Activated CD8-positive, alpha-beta memory T cell treated with anti-CD3 and anti-CD28 coated beads, Interleukin-2, amount 10 ng/mL, durations not matched to agents 7 days and 5 days (primary cell): Measurements from ENCODE around the gene L3MBTL2. TPM values are rescaled to one million over a fixed set of nuclear protein-coding genes. Genes with fewer than 3 reads are reported as not detected.

ENCODE experiments used
- ATAC-seq: fragments of 150-1000 bp; cut with Tn5 transposase; one replicate; pipeline ENCODE4 v1.10.0; 2021; ENCODE audit warnings: moderate library complexity
- CTCF ChIA-PET: fragments of 350-600 bp; sonication (Branson Sonifier 250); formaldehyde crosslinking; loops from one replicate; lab custom pipeline; 2021; ENCODE audit warnings: antibody characterized with exemption; lab: Charles Lee
- DNase-seq: peaks from one replicate; pipeline ENCODE4 v3.0.0-alpha.2; 2020
- H3K27ac Mint-ChIP-seq: one replicate; pipeline ENCODE4 v1.8.0; 2021; ENCODE audit warnings: mild to moderate bottlenecking, mixed read lengths
- H3K27me3 Mint-ChIP-seq: one replicate; pipeline ENCODE4 v1.8.0; 2021; ENCODE audit warnings: mixed read lengths
- H3K36me3 Mint-ChIP-seq: one replicate; pipeline ENCODE4 v1.8.0; 2021; ENCODE audit warnings: mild to moderate bottlenecking, mixed read lengths
- H3K4me1 Mint-ChIP-seq: one replicate; pipeline ENCODE4 v1.8.0; 2021; ENCODE audit warnings: mixed read lengths
- H3K4me3 Mint-ChIP-seq: one replicate; pipeline ENCODE4 v1.8.0; 2021; ENCODE audit warnings: mild to moderate bottlenecking, moderate library complexity, mixed read lengths
- H3K9me3 Mint-ChIP-seq: one replicate; pipeline ENCODE4 v1.8.0; 2022; ENCODE audit warnings: low read depth, mixed read lengths
- total RNA-seq, 2 experiments: library from RNA; stranded (reverse); gene quantifications; one replicate each; pipeline ENCODE4 v1.2.3, GENCODE V29; 2021

Gene L3MBTL2
- total RNA-seq, 2 experiments from 2014 or later = 36.6 to 43.4 TPM

DNA sequence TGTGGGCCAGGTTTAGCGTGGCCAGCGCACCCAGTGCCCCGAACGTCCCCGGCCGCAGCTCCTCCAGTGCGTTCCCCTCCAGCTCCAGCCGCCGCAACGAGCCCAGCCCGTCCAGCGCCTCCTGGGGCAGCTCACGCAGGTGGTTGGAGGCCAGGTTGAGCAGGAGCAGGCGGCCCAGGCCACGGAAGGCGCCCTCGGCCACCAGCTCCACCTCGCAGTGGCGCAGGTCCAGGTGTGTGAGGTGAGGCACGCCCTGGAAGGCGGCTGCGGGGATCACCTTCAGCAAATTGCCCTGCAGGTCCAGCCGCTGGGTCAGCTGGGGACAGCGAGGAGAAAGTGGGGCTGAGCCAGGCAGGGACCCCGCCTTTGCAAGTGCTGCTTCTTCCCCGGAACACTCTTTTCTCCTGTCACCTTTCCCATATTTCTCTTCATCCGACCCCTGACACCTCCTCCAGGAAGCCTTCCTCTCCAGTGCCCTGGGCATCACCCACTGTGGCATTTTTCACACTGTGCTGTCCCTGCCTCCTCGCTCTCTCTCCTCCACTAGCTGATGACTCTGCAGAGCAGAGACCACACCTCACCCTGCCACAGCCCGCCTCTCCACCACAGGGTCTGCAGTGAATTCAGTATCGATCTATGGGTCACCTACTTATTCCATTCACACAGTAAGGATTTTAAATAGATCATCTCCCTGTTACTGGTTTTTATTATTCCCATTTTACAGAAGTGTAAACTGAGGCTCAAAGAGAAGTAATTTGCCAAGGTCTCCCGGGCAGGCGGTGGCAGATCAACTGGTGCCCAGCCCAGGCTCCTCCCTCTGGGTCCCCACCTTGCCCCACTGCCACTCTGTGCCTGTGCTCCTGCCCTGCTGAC, 33.7 kb downstream of the L3MBTL2 start:
- Mint-ChIP-seq H3K27ac (no peak overlapping the region), H3K9me3 (no peaks in the 10 kb centered on the region), H3K36me3 (peaks cover 3% of the 10 kb centered on the region), H3K27me3 (peaks cover 3% of the 10 kb centered on the region), H3K4me1 (peaks cover 8% of the 10 kb centered on the region), H3K4me3 (peak overlapping the region; percentile 34)
- ATAC-seq = no peak
- CTCF ChIA-PET = interaction anchor here (1.0 to 7.1 kb wide), 17 partner anchors 8 to 428 kb away, joined by 3 to 137 read pairs (median 6); partner anchors contain the start of genes RBX1, ST13, XPNPEP3 and ZC3H7B
- no peak for DNase-seq

DNA sequence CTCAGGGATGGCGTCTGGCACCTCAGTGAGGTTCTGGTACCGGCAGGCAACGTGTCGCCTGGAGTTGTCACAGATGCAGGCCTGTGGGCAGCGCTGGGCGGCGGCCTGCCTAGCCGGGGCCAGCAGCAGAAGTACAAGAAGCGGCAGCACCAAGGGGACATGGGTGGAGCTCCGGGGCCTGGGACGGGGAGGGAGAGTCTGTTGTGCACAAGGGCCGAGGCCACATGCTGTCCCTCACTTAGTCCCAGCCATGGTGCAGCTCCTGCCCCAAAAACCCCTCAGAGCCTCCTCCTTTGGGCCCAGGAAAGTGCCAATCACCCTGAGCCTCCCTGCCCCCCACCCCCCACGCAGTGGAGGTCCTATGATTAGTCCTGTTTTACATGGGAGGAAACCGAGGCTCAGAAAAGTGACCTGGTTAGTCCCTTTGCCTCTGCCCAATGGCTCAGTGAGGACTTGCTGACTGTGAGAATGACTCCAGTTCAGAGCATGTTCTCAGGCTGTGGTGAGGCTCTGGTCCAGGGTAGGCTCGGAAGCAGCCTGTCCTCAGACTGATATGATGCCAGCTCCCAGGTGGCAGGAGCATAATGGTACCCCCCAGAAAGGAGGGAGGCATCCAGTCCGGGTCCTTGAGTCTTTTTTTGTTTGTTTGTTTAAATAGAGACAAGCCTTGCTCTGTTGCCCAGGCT, 34.5 kb downstream of the L3MBTL2 start:
- H3K36me3 Mint-ChIP-seq = peaks cover 3% of the 10 kb centered on the region
- H3K9me3 Mint-ChIP-seq = no peaks in the 10 kb centered on the region
- peaks cover 8% of the 10 kb centered on the region for H3K4me1 Mint-ChIP-seq
- DNase-seq (no peak), ATAC-seq (no peak)
- CTCF ChIA-PET = interaction anchor here (7.1 kb wide), 1 partner anchor 318 kb away, joined by 137 read pairs; no protein-coding TSS in a partner anchor
- H3K4me3 Mint-ChIP-seq = no peak overlapping the region
- H3K27me3 Mint-ChIP-seq = peaks cover 3% of the 10 kb centered on the region
- no peak overlapping the region for H3K27ac Mint-ChIP-seq

DNA sequence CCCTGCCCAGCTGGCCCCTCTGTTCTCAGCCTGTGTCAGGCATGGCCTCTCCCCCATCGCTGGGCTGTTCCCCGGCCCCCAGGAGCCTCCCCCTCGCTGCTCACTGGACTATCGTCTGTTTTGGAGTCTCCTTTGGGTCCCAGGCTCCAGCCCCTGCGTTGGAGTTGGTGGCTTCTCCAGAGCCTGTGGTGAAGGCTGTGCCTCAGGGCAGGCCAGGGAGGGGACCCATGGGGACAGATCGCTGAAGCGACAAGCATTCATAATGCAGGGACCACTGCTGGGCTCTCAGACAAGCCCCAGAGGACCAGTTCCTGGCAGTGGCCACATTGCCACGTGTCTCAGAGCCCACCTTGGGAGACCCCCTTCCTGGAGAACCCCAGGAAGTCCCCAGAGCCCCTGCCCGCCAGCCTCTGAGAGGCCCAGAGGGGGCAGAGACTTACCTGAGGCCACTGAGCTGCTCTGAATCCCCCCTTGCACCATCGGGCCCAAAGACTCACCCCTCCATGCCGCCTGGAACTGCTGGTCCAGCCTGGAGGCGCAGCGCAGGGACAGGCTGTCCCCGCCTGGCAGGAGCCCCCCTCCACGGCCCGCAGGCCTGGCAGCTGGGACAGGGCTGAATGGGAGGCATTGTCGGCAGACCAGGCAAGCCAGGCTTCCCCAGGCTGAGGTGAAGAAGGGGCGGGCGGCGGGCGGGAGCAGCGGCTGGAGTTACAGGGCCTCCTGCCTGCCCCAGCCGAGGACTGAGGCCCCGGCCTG, 35.4 kb downstream of the L3MBTL2 start, which contains the start of gene CHADL:
Gene CHADL (minus strand): TSS at position 555 of the 756 bp plus-strand sequence. CDS start 50 bp downstream, at position 505.
- CTCF ChIA-PET = interaction anchor here (7.1 kb wide), 1 partner anchor 319 kb away, joined by 137 read pairs; no protein-coding TSS in a partner anchor
- H3K27ac Mint-ChIP-seq = no peak within 1 kb of the TSS

DNA sequence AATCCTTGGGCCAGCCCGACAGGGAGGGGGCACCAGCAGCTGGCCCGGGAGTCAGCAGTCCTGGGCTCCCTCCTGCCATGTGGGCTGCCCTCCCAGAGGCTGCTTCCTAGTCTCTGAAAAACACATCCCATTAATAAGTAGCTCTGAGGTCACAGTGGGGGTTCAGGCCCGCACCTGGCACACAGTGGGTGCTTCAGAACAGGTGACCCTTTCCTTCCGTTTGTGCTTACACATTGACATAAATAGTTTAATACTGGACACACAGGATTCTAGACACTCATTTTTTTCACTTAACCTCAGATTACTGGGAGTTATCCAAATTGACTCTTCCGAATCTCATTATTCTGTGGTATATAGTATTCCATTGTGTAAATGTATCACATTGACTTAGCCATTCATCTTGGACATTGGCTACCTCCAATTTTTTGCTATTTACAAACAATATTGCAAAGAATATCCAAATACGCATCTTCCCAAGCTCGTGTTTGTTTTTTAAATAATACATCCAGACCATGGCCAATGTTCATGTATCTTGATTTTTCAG, 36.1 kb downstream of the L3MBTL2 start:
- no peak for ATAC-seq

More for the DNA sequence above, 35.4 kb downstream of the L3MBTL2 start, which contains the start of gene CHADL:
- Mint-ChIP-seq H3K9me3 (no peaks in the 10 kb centered on the region), H3K4me1 (peaks cover 8% of the 10 kb centered on the region), H3K4me3 (no peak within 1 kb of the TSS), H3K27me3 (peaks cover 3% of the 10 kb centered on the region), H3K36me3 (peaks cover 3% of the 10 kb centered on the region)
- ATAC-seq (no peak), DNase-seq (no peak)

DNA sequence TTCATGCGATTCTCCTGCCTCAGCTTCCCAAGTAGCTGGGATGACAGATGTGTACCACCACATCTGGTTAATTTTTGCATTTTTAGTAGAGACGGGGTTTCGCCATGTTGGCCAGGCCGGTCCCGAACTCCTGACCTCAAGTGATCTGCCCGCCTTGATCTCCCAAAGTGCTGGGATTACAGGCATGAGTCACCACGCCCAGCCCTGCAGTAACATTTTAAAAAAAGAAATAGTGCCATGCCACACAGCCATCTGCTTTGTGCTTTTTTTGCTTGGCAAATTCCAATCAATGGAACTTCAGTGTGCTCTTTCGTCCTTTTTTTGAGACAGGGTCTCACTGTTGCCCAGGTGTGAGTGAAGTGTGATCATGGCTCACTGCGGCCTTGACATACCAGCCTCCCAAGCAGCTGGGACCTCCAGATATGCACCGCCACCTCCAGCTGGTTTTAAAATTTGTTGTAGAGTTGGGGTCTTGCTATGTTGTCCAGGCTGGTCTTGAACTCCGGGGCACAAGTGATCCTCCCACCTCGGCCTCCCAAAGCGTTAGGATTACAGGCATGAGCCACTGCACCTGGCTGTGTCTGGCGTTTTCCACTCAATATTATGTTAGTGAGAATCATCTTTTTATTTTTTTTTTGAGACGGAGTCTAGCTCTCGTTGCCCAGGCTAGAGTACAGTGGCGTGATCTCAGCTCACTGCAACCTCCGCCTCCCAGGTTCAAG, 37.4 kb downstream of the L3MBTL2 start:
- H3K4me1 Mint-ChIP-seq = peaks cover 3% of the 10 kb centered on the region
- DNase-seq = no peak
- ATAC-seq = no peak
- H3K9me3 Mint-ChIP-seq = no peaks in the 10 kb centered on the region
- no peak overlapping the region for H3K4me3 Mint-ChIP-seq
- CTCF ChIA-PET = interaction anchor here (1.4 kb wide), 1 partner anchor 11 kb away, joined by 3 read pairs; no protein-coding TSS in a partner anchor
- no peak overlapping the region for H3K27ac Mint-ChIP-seq
- peaks cover 8% of the 10 kb centered on the region for H3K36me3 Mint-ChIP-seq
- peaks cover 3% of the 10 kb centered on the region for H3K27me3 Mint-ChIP-seq

More for the DNA sequence above, 36.1 kb downstream of the L3MBTL2 start:
- H3K27ac Mint-ChIP-seq = no peak overlapping the region
- no peak for DNase-seq
- H3K9me3 Mint-ChIP-seq = no peaks in the 10 kb centered on the region
- CTCF ChIA-PET = interaction anchor here (7.1 kb wide), 1 partner anchor 319 kb away, joined by 137 read pairs; no protein-coding TSS in a partner anchor
- peaks cover 3% of the 10 kb centered on the region for H3K27me3 Mint-ChIP-seq
- H3K4me3 Mint-ChIP-seq = no peak overlapping the region
- peaks cover 3% of the 10 kb centered on the region for H3K36me3 Mint-ChIP-seq
- H3K4me1 Mint-ChIP-seq = peaks cover 8% of the 10 kb centered on the region

DNA sequence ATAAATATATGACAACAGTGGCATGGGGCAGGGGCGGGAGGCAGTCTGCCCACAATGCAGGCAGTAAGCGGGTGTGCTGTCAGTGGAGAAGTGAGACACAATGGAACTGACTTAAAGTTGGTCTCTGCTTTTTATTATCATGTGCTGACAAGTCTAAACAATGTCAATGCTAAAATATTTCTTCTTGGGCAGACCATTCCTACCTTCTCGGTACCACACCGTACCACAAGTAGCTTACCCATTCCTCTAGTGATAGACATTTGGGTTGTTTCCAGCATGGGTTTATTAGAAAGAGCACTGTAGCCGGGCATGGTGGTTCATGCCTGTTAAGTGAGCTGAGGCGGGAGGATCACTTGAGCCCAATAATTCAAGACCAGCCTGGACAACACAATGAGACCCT, 38.2 kb downstream of the L3MBTL2 start:
- peak overlapping the region; percentile 5 for H3K27ac Mint-ChIP-seq
- no peak overlapping the region for H3K4me3 Mint-ChIP-seq
- H3K27me3 Mint-ChIP-seq = peaks cover 3% of the 10 kb centered on the region
- no peaks in the 10 kb centered on the region for H3K9me3 Mint-ChIP-seq
- CTCF ChIA-PET = interaction anchor here (0.6 to 1.4 kb wide), 2 partner anchors 10 to 121 kb away, joined by 3 to 4 read pairs; no protein-coding TSS in a partner anchor
- DNase-seq = no peak
- no peak for ATAC-seq
- H3K4me1 Mint-ChIP-seq = peaks cover 3% of the 10 kb centered on the region
- peaks cover 12% of the 10 kb centered on the region for H3K36me3 Mint-ChIP-seq

DNA sequence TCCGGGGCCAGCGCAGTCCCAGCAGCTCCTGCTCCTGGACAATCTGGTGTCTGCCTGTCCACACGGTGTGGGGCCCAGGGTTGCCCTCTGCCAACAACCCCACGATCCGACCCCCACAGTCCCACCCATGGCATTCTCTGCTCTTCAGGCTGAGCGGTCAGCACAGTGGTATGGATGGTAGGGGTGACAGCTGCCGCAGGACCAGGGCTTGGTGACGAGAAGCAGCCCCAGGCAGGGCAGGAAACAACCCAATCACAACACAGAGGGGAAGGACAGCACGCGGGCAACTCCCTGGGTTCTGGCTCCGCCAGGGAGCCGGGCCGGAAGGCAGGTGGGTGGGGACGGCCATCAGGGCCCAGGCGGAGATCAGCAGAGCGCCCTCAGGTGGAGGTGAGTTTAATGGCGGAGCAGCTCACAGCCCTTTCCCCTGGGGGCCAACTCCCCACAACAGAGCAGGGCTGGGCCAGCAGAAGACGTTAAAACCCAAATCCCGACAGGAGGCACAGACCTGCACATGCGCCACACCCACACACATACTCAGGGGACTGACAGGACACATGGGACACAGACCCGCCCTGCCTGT, 40.9 kb downstream of the L3MBTL2 start:
- CTCF ChIA-PET = interaction anchor here (0.9 kb wide), 2 partner anchors 8 to 40 kb away, joined by 3 to 4 read pairs; partner anchors contain the start of gene RANGAP1
- H3K4me1 Mint-ChIP-seq = no peaks in the 10 kb centered on the region
- no peak overlapping the region for H3K4me3 Mint-ChIP-seq
- H3K27me3 Mint-ChIP-seq = no peaks in the 10 kb centered on the region
- no peak for DNase-seq
- peaks cover 23% of the 10 kb centered on the region for H3K36me3 Mint-ChIP-seq
- no peak for ATAC-seq
- H3K27ac Mint-ChIP-seq = no peak overlapping the region
- no peaks in the 10 kb centered on the region for H3K9me3 Mint-ChIP-seq

DNA sequence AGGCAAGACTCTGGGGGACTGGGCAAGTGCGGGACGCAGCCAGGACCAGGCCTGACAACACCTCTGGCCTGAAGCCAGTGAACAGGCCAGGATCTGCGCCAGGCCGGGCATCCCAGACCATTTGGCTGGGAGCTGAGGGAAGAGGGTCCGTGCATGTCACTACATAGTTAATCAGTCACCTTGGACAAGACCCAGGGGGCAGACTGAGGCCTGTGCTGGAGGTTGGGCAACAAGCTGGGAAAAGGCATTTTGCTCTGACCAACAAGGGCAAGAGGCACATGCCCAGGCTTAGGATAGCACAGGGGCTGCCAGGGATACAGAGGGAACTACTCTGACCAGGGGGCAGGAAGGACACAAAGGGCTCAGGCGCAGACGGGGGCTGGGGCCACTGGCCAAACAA, 42.6 kb downstream of the L3MBTL2 start:
- no peak for DNase-seq
- Mint-ChIP-seq H3K36me3 (peaks cover 32% of the 10 kb centered on the region), H3K4me3 (no peak overlapping the region), H3K27ac (peak overlapping the region; percentile 43), H3K9me3 (no peaks in the 10 kb centered on the region), H3K27me3 (no peaks in the 10 kb centered on the region), H3K4me1 (no peaks in the 10 kb centered on the region)
- ATAC-seq = no peak
- CTCF ChIA-PET = interaction anchor here (1.1 kb wide), 1 partner anchor 10 kb away, joined by 4 read pairs; no protein-coding TSS in a partner anchor

DNA sequence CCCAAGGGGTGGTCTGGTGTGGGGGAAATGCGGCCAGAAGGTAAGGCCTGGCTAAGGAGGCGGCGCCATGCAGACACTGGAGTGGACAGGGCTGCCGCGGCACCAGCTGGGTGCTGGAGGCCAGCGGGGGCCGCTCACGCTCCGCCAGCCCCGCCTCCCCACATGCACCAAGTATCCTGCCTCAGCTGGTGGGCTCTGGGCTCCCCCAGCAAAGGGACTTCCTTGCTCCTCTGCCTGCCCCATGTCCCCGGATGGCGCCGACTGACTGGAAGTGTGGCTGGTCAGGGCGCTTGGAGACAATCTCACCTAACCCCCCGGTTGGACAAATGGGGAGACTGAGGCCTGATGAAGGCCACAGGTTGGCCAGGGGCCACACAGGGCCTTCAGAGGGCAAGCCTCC, 43.2 kb downstream of the L3MBTL2 start:
- Mint-ChIP-seq H3K27me3 (no peaks in the 10 kb centered on the region), H3K9me3 (no peaks in the 10 kb centered on the region), H3K4me3 (no peak overlapping the region), H3K27ac (no peak overlapping the region), H3K4me1 (no peaks in the 10 kb centered on the region), H3K36me3 (peaks cover 32% of the 10 kb centered on the region)
- no peak for DNase-seq
- no peak for ATAC-seq
- CTCF ChIA-PET = no interaction called here

DNA sequence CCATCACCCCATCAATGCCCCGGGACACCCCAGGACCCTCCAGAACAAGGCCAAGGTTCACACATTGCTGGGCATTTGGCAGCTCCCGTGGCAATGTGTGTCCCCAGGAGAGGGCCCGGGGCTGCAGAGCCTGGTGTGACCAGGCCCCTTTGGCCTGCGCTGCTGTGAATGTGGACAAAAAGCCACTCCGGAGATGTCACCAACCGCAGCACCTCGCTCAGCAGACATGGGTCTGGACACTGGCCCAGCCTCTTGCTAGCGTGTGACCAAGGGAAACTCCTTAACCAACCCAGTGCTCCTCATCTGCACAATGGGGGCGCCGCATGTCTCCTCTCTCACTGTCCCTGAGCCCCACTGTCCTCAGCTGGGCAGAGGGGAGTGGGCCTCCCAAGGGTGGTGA, 43.6 kb downstream of the L3MBTL2 start:
- no peaks in the 10 kb centered on the region for H3K9me3 Mint-ChIP-seq
- H3K4me1 Mint-ChIP-seq = no peaks in the 10 kb centered on the region
- ATAC-seq = no peak
- no peak overlapping the region for H3K27ac Mint-ChIP-seq
- H3K36me3 Mint-ChIP-seq = peaks cover 32% of the 10 kb centered on the region
- no peak for DNase-seq
- CTCF ChIA-PET = interaction anchor here (1.5 kb wide), 1 partner anchor 11 kb away, joined by 4 read pairs; no protein-coding TSS in a partner anchor
- no peak overlapping the region for H3K4me3 Mint-ChIP-seq
- no peaks in the 10 kb centered on the region for H3K27me3 Mint-ChIP-seq

DNA sequence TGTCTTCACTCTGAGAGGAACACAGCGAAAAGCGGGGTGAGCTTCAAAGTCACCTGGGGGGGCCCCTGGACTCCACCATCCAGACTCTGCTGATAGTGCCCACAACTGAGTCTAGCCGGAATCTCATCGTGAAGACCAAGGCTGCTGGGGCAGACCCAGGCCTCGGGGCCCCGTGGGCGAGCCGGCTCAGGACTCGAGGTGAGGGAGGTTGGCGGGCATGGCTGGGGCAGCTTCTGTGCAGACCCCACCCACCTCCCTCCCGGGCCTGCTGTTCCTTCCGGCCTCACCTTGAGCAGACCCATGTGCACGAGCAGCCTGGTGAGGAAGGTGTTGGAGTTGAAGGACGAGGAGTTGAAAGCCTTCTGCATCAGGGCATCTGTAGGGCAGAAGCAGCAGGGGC, 44.3 kb downstream of the L3MBTL2 start:
- peaks cover 36% of the 10 kb centered on the region for H3K36me3 Mint-ChIP-seq
- ATAC-seq = no peak
- H3K4me1 Mint-ChIP-seq = no peaks in the 10 kb centered on the region
- H3K27me3 Mint-ChIP-seq = no peaks in the 10 kb centered on the region
- H3K9me3 Mint-ChIP-seq = no peaks in the 10 kb centered on the region
- no peak for DNase-seq
- H3K4me3 Mint-ChIP-seq = no peak overlapping the region
- no peak overlapping the region for H3K27ac Mint-ChIP-seq
- CTCF ChIA-PET = interaction anchor here (1.5 kb wide), 1 partner anchor 12 kb away, joined by 4 read pairs; no protein-coding TSS in a partner anchor
